RWPE1 (cell line): ENCODE measurements around the gene TBX5.

Experiments
- CTCF ChIA-PET: fragments of 350-600 bp; sonication (Branson Sonifier 250); formaldehyde crosslinking; extraction: SDS; loops from one replicate; lab custom pipeline; 2021; lab: Yijun Ruan, JAX
- POLR2A ChIA-PET: fragments of 400-600 bp; formaldehyde crosslinking; extraction: SDS; loops from one replicate; lab custom pipeline; 2020; ENCODE audit warnings: antibody characterized with exemption; ENCODE audit not compliant: low non-redundant PET; lab: Yijun Ruan, JAX
- DNase-seq: peaks from one replicate; pipeline ENCODE4 v3.0.0; 2012; ENCODE audit warnings: low spot score
- H3K27ac ChIP-seq: fragments of 450-650 bp; 2 replicates; pipeline ENCODE4 v1.5.1; 2017
- TF ChIP-seq, protein P1 (sequence below): fragments of 450-650 bp; conservative IDR thresholded peaks from 2 replicates; pipeline ENCODE4 v1.5.1; 2017; ENCODE audit warnings: low read depth, mild to moderate bottlenecking

TBX5 gene

DNA sequence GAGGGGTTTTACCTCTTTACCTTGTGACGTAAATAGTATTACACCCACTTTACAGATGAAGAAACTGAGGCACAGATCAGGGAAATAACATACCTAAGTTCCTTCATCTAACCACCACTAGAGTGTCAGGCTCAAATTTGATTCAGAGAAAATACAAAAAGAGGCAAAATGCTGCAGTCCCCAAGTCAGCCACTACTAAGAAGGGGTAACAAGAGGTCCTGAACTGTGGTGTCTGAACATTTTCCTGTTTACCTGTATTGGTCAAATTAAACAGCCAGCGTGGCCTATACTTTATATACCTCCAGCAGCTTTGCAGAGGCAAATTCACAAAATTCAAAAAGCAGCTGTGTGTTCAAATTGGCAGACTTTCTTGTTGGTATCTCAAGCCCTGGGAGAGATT, 92.0 kb downstream of the TBX5 start:
- ChIA-PET CTCF (interaction anchor here (0.6 kb wide), 1 partner anchor 98 kb away, joined by 4 read pairs; no protein-coding TSS in a partner anchor), POLR2A (no interaction called here)
- no peak overlapping the region for H3K27ac ChIP-seq
- TF ChIP-seq, protein P1, sequence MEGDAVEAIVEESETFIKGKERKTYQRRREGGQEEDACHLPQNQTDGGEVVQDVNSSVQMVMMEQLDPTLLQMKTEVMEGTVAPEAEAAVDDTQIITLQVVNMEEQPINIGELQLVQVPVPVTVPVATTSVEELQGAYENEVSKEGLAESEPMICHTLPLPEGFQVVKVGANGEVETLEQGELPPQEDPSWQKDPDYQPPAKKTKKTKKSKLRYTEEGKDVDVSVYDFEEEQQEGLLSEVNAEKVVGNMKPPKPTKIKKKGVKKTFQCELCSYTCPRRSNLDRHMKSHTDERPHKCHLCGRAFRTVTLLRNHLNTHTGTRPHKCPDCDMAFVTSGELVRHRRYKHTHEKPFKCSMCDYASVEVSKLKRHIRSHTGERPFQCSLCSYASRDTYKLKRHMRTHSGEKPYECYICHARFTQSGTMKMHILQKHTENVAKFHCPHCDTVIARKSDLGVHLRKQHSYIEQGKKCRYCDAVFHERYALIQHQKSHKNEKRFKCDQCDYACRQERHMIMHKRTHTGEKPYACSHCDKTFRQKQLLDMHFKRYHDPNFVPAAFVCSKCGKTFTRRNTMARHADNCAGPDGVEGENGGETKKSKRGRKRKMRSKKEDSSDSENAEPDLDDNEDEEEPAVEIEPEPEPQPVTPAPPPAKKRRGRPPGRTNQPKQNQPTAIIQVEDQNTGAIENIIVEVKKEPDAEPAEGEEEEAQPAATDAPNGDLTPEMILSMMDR = no peak
- DNase-seq = no peak

- ChIA-PET POLR2A (no interaction called here), CTCF (interaction anchor here (0.6 to 1.6 kb wide), 2 partner anchors 67 to 332 kb away, joined by 4 read pairs; no protein-coding TSS in a partner anchor)
- no peak for DNase-seq
- TF ChIP-seq, protein P1 = no peak
- H3K27ac ChIP-seq = peak overlapping the region; percentile 29; the same call in 1 of the 2 replicates
Observed at GRCh38 chr12:114311974-114312373, 94.0 kb downstream of the TBX5 start.

- TF ChIP-seq, protein P1 = no peak
- POLR2A ChIA-PET = no interaction called here
- CTCF ChIA-PET = interaction anchor here (0.5 kb wide), 1 partner anchor 201 kb away, joined by 4 read pairs; no protein-coding TSS in a partner anchor
- no peak for DNase-seq
- no peak overlapping the region for H3K27ac ChIP-seq
Observed at GRCh38 chr12:114306646-114307045, 99.3 kb downstream of the TBX5 start.

GRCh38 chr12:114305446-114305845, 100.5 kb downstream of the TBX5 start:
- ChIA-PET CTCF (no interaction called here), POLR2A (no interaction called here)
- no peak overlapping the region for H3K27ac ChIP-seq
- TF ChIP-seq, protein P1 = no peak
- no peak for DNase-seq
